HG02588 (cell line): ENCODE measurements around the gene ZNF277.
"Not testable (repeated sequence)": the region's sequence is repeated elsewhere in the genome, so short reads cannot be mapped to it uniquely, and the experiment has no call there.

Experiments used
- ATAC-seq: cut with Tn5 transposase; IDR thresholded peaks from one replicate; pipeline ENCODE4 v1.9.1; 2021; ENCODE audit warnings: mild to moderate bottlenecking, moderate library complexity; ENCODE audit not compliant: unreplicated experiment

The ZNF277 gene

GRCh38 chr7:112207765-112208164, 1.3 kb downstream of the ZNF277 start:
- ATAC-seq = no peak

GRCh38 chr7:112211348-112211907, 4.9 kb downstream of the ZNF277 start:
- ATAC-seq = no peak

GRCh38 chr7:112212571-112212970, 6.1 kb downstream of the ZNF277 start:
- ATAC-seq = no peak

- no peak for ATAC-seq
Observed at GRCh38 chr7:112213735-112214134, 7.2 kb downstream of the ZNF277 start.

- no peak for ATAC-seq
Observed at GRCh38 chr7:112214268-112214667, 7.8 kb downstream of the ZNF277 start.

- ATAC-seq = no peak
Observed at GRCh38 chr7:112214883-112215282, 8.4 kb downstream of the ZNF277 start.

GRCh38 chr7:112215787-112216186, 9.3 kb downstream of the ZNF277 start:
- ATAC-seq = no peak

GRCh38 chr7:112220877-112221434, 14.5 kb downstream of the ZNF277 start:
- no peak for ATAC-seq

GRCh38 chr7:112223310-112223709, 16.8 kb downstream of the ZNF277 start:
- ATAC-seq = no peak

- ATAC-seq = no peak
Observed at GRCh38 chr7:112224186-112224585, 17.7 kb downstream of the ZNF277 start.

GRCh38 chr7:112225006-112225405, 18.5 kb downstream of the ZNF277 start:
- ATAC-seq = no peak

- ATAC-seq = no peak
Observed at GRCh38 chr7:112226701-112227276, 20.3 kb downstream of the ZNF277 start.

GRCh38 chr7:112228632-112229031, 22.1 kb downstream of the ZNF277 start:
- no peak for ATAC-seq

GRCh38 chr7:112232212-112232978, 25.9 kb downstream of the ZNF277 start:
- no peak for ATAC-seq

GRCh38 chr7:112233048-112233697, 26.7 kb downstream of the ZNF277 start:
- no peak for ATAC-seq

GRCh38 chr7:112234147-112234546, 27.7 kb downstream of the ZNF277 start:
- ATAC-seq = no peak

GRCh38 chr7:112236597-112236996, 30.1 kb downstream of the ZNF277 start:
- ATAC-seq = no peak

- ATAC-seq = no peak
Observed at GRCh38 chr7:112238330-112238729, 31.8 kb downstream of the ZNF277 start.

- no peak for ATAC-seq
Observed at GRCh38 chr7:112238852-112239610, 32.5 kb downstream of the ZNF277 start.

GRCh38 chr7:112248598-112248997, 42.1 kb downstream of the ZNF277 start:
- no peak for ATAC-seq

- not testable (repeated sequence) for ATAC-seq
Observed at GRCh38 chr7:112249967-112250366, 43.5 kb downstream of the ZNF277 start.
